Activated naive CD4-positive, alpha-beta T cell treated with anti-CD3 and anti-CD28 coated beads, Interleukin-2, amount 10 ng/mL, durations not matched to agents 7 days and 5 days (primary cell): ENCODE data around the gene CRP.
"Not testable (repeated sequence)": the region's sequence is repeated elsewhere in the genome, so short reads cannot be mapped to it uniquely, and the experiment has no call there.

ENCODE experiments used
- CTCF ChIA-PET: fragments of 350-600 bp; sonication (Branson Sonifier 250); formaldehyde crosslinking; loops from one replicate; lab custom pipeline; 2021; ENCODE audit warnings: antibody characterized with exemption; lab: Charles Lee
- DNase-seq: peaks from one replicate; pipeline ENCODE4 v3.0.0-alpha.2; 2020
- H3K27ac Mint-ChIP-seq: one replicate; pipeline ENCODE4 v1.8.0; 2021; ENCODE audit warnings: mild to moderate bottlenecking, moderate library complexity, mixed read lengths
- H3K27me3 Mint-ChIP-seq: one replicate; pipeline ENCODE4 v1.8.0; 2021; ENCODE audit warnings: mild to moderate bottlenecking, mixed read lengths
- H3K36me3 Mint-ChIP-seq: one replicate; pipeline ENCODE4 v1.8.0; 2021; ENCODE audit warnings: mixed read lengths
- H3K4me1 Mint-ChIP-seq: one replicate; pipeline ENCODE4 v1.8.0; 2021; ENCODE audit warnings: mixed read lengths
- H3K4me3 Mint-ChIP-seq: one replicate; pipeline ENCODE4 v1.8.0; 2021; ENCODE audit warnings: mild to moderate bottlenecking, moderate library complexity, mixed read lengths
- H3K9me3 Mint-ChIP-seq: one replicate; pipeline ENCODE4 v1.8.0; 2021; ENCODE audit warnings: mixed read lengths

Gene CRP

GRCh38 chr1:159715855-159716254 lies 1.5 kb upstream of the CRP start:
- no peak overlapping the region for H3K4me3 Mint-ChIP-seq
- H3K27ac Mint-ChIP-seq = no peak overlapping the region
- no peak for DNase-seq
- H3K36me3 Mint-ChIP-seq = no peaks in the 10 kb centered on the region
- H3K4me1 Mint-ChIP-seq = no peaks in the 10 kb centered on the region
- peaks cover 9% of the 10 kb centered on the region for H3K27me3 Mint-ChIP-seq
- peaks cover 11% of the 10 kb centered on the region for H3K9me3 Mint-ChIP-seq
- CTCF ChIA-PET = no interaction called here

GRCh38 chr1:159712080-159712479 lies 2.3 kb downstream of the CRP start:
- CTCF ChIA-PET = no interaction called here
- H3K4me1 Mint-ChIP-seq = no peaks in the 10 kb centered on the region
- no peaks in the 10 kb centered on the region for H3K9me3 Mint-ChIP-seq
- H3K27ac Mint-ChIP-seq = no peak overlapping the region
- no peaks in the 10 kb centered on the region for H3K36me3 Mint-ChIP-seq
- no peaks in the 10 kb centered on the region for H3K27me3 Mint-ChIP-seq
- DNase-seq = no peak
- no peak overlapping the region for H3K4me3 Mint-ChIP-seq

- no peak for DNase-seq
- Mint-ChIP-seq H3K27ac (no peak overlapping the region), H3K9me3 (no peaks in the 10 kb centered on the region), H3K36me3 (no peaks in the 10 kb centered on the region), H3K4me3 (no peak overlapping the region), H3K27me3 (no peaks in the 10 kb centered on the region), H3K4me1 (no peaks in the 10 kb centered on the region)
- CTCF ChIA-PET = no interaction called here
These were observed 6.7 kb downstream of the CRP start for GRCh38 chr1:159707472-159708260.

GRCh38 chr1:159705904-159706256 lies 8.5 kb downstream of the CRP start:
- CTCF ChIA-PET = no interaction called here
- no peaks in the 10 kb centered on the region for H3K9me3 Mint-ChIP-seq
- no peaks in the 10 kb centered on the region for H3K36me3 Mint-ChIP-seq
- DNase-seq = no peak
- no peaks in the 10 kb centered on the region for H3K4me1 Mint-ChIP-seq
- H3K4me3 Mint-ChIP-seq = no peak overlapping the region
- no peaks in the 10 kb centered on the region for H3K27me3 Mint-ChIP-seq
- H3K27ac Mint-ChIP-seq = no peak overlapping the region

GRCh38 chr1:159705251-159705903 lies 9.0 kb downstream of the CRP start:
- DNase-seq = no peak
- Mint-ChIP-seq H3K4me3 (no peak overlapping the region), H3K27ac (no peak overlapping the region), H3K9me3 (no peaks in the 10 kb centered on the region), H3K4me1 (no peaks in the 10 kb centered on the region), H3K36me3 (no peaks in the 10 kb centered on the region), H3K27me3 (peaks cover 2% of the 10 kb centered on the region)
- CTCF ChIA-PET = no interaction called here

GRCh38 chr1:159704481-159704880 lies 9.9 kb downstream of the CRP start:
- Mint-ChIP-seq H3K4me1 (no peaks in the 10 kb centered on the region), H3K27ac (no peak overlapping the region), H3K36me3 (no peaks in the 10 kb centered on the region), H3K27me3 (peaks cover 5% of the 10 kb centered on the region), H3K4me3 (no peak overlapping the region), H3K9me3 (no peaks in the 10 kb centered on the region)
- no peak for DNase-seq
- CTCF ChIA-PET = no interaction called here

- H3K36me3 Mint-ChIP-seq = no peaks in the 10 kb centered on the region
- no peak overlapping the region for H3K4me3 Mint-ChIP-seq
- no peak overlapping the region for H3K27ac Mint-ChIP-seq
- peaks cover 8% of the 10 kb centered on the region for H3K27me3 Mint-ChIP-seq
- H3K9me3 Mint-ChIP-seq = no peaks in the 10 kb centered on the region
- H3K4me1 Mint-ChIP-seq = no peaks in the 10 kb centered on the region
- CTCF ChIA-PET = no interaction called here
- no peak for DNase-seq
These were observed 14.1 kb downstream of the CRP start for GRCh38 chr1:159700312-159700711.

GRCh38 chr1:159699653-159700052 lies 14.7 kb downstream of the CRP start:
- H3K4me1 Mint-ChIP-seq = no peaks in the 10 kb centered on the region
- H3K9me3 Mint-ChIP-seq = no peaks in the 10 kb centered on the region
- no peak for DNase-seq
- H3K27me3 Mint-ChIP-seq = peaks cover 8% of the 10 kb centered on the region
- H3K27ac Mint-ChIP-seq = no peak overlapping the region
- no peaks in the 10 kb centered on the region for H3K36me3 Mint-ChIP-seq
- CTCF ChIA-PET = interaction anchor here (0.7 kb wide), 1 partner anchor 148 kb away, joined by 3 read pairs; no protein-coding TSS in a partner anchor
- H3K4me3 Mint-ChIP-seq = no peak overlapping the region

GRCh38 chr1:159699246-159699645 lies 15.1 kb downstream of the CRP start:
- no peak overlapping the region for H3K4me3 Mint-ChIP-seq
- H3K27me3 Mint-ChIP-seq = peaks cover 8% of the 10 kb centered on the region
- no peaks in the 10 kb centered on the region for H3K36me3 Mint-ChIP-seq

GRCh38 chr1:159687511-159687910 lies 26.9 kb downstream of the CRP start:
- H3K4me3 Mint-ChIP-seq = no peak overlapping the region
- H3K27ac Mint-ChIP-seq = no peak overlapping the region
- H3K36me3 Mint-ChIP-seq = no peaks in the 10 kb centered on the region
- H3K27me3 Mint-ChIP-seq = peaks cover 18% of the 10 kb centered on the region
- no peak for DNase-seq
- no peaks in the 10 kb centered on the region for H3K4me1 Mint-ChIP-seq
- no peaks in the 10 kb centered on the region for H3K9me3 Mint-ChIP-seq
- CTCF ChIA-PET = no interaction called here

More at GRCh38 chr1:159699246-159699645, 15.1 kb downstream of the CRP start:
- no peak for DNase-seq
- Mint-ChIP-seq H3K4me1 (no peaks in the 10 kb centered on the region), H3K9me3 (no peaks in the 10 kb centered on the region), H3K27ac (no peak overlapping the region)
- CTCF ChIA-PET = interaction anchor here (0.7 kb wide), 1 partner anchor 148 kb away, joined by 3 read pairs; no protein-coding TSS in a partner anchor

- no peaks in the 10 kb centered on the region for H3K4me1 Mint-ChIP-seq
These were observed 27.6 kb downstream of the CRP start for GRCh38 chr1:159686599-159687299.

GRCh38 chr1:159678939-159679338 lies 35.5 kb downstream of the CRP start:
- H3K36me3 Mint-ChIP-seq = no peaks in the 10 kb centered on the region
- no peak overlapping the region for H3K4me3 Mint-ChIP-seq
- H3K27me3 Mint-ChIP-seq = no peaks in the 10 kb centered on the region
- no peaks in the 10 kb centered on the region for H3K4me1 Mint-ChIP-seq
- CTCF ChIA-PET = no interaction called here
- DNase-seq = no peak
- H3K27ac Mint-ChIP-seq = no peak overlapping the region
- H3K9me3 Mint-ChIP-seq = no peaks in the 10 kb centered on the region

More at GRCh38 chr1:159686599-159687299, 27.6 kb downstream of the CRP start:
- Mint-ChIP-seq H3K27me3 (peaks cover 18% of the 10 kb centered on the region), H3K27ac (no peak overlapping the region), H3K36me3 (no peaks in the 10 kb centered on the region), H3K9me3 (no peaks in the 10 kb centered on the region), H3K4me3 (no peak overlapping the region)
- DNase-seq = no peak
- CTCF ChIA-PET = no interaction called here

GRCh38 chr1:159675046-159675445 lies 39.3 kb downstream of the CRP start:
- CTCF ChIA-PET = no interaction called here
- no peak overlapping the region for H3K27ac Mint-ChIP-seq
- H3K4me3 Mint-ChIP-seq = no peak overlapping the region
- peaks cover 6% of the 10 kb centered on the region for H3K27me3 Mint-ChIP-seq
- no peaks in the 10 kb centered on the region for H3K9me3 Mint-ChIP-seq
- no peaks in the 10 kb centered on the region for H3K36me3 Mint-ChIP-seq
- H3K4me1 Mint-ChIP-seq = no peaks in the 10 kb centered on the region
- no peak for DNase-seq

- H3K4me3 Mint-ChIP-seq, DNase-seq, H3K9me3 Mint-ChIP-seq, H3K27ac Mint-ChIP-seq, H3K4me1 Mint-ChIP-seq, H3K36me3 Mint-ChIP-seq, CTCF ChIA-PET, H3K27me3 Mint-ChIP-seq: not testable (repeated sequence)
These were observed 42.0 kb downstream of the CRP start for GRCh38 chr1:159672390-159672789.
